Naive thymus-derived CD4-positive, alpha-beta T cell (primary cell): ENCODE measurements around the gene KRTAP10-3. TPM values are rescaled to one million over a fixed set of nuclear protein-coding genes. Genes with fewer than 3 reads are reported as not detected.

ENCODE experiments used
- ATAC-seq: fragments of 150-1000 bp; cut with Tn5 transposase; 2 replicates; pipeline ENCODE4 v1.10.0; 2021; ENCODE audit warnings: mild to moderate bottlenecking, moderate library complexity
- CTCF ChIA-PET: fragments of 350-600 bp; sonication (Branson Sonifier 250); formaldehyde crosslinking; loops from one replicate; lab custom pipeline; 2021; ENCODE audit warnings: antibody characterized with exemption; lab: Charles Lee
- POLR2A ChIA-PET: fragments of 350-600 bp; sonication (Branson Sonifier 250); formaldehyde crosslinking; loops from one replicate; lab custom pipeline; 2021; ENCODE audit warnings: antibody characterized with exemption, inconsistent platforms; lab: Charles Lee
- DNase-seq, 9 donors: peaks; one replicate each; pipeline versions ENCODE4 v3.0.0 to v3.0.0-alpha.2; 2020 to 2022; ENCODE audit warnings: mixed read lengths in 1 of 9
- H3K27ac ChIP-seq: one replicate; pipeline ENCODE4 v1.7.0; 2013; ENCODE audit warnings: mild to moderate bottlenecking, low read depth, low read length, moderate library complexity
- H3K27me3 ChIP-seq, 2 donors: one replicate each; pipeline ENCODE4 v1.7.0; 2013; ENCODE audit warnings: low read length in 2 of 2, mild to moderate bottlenecking in 2 of 2, moderate library complexity in 2 of 2; ENCODE audit not compliant: control insufficient read depth in 2 of 2, insufficient read depth in 2 of 2
- H3K36me3 ChIP-seq, 3 experiments: 1 replicate in 2 of 3; 2 replicates in 1 of 3; pipeline ENCODE4 v1.7.0; 2013; ENCODE audit warnings: low read length in 3 of 3, mild to moderate bottlenecking in 3 of 3, moderate library complexity in 1 of 3; ENCODE audit not compliant: insufficient read depth in 3 of 3, control insufficient read depth in 2 of 3
- H3K4me1 ChIP-seq, 2 donors: one replicate each; pipeline ENCODE4 v1.7.0; 2013; ENCODE audit warnings: low read length in 2 of 2, mild to moderate bottlenecking in 2 of 2, moderate library complexity in 1 of 2; ENCODE audit not compliant: control insufficient read depth in 2 of 2, insufficient read depth in 2 of 2
- H3K4me3 ChIP-seq: 2 replicates; pipeline ENCODE4 v1.7.0; 2013; ENCODE audit warnings: mild to moderate bottlenecking, low read length
- H3K9me3 ChIP-seq, 3 experiments: 1 replicate in 2 of 3; 2 replicates in 1 of 3; pipeline ENCODE4 v1.7.0; 2013; ENCODE audit warnings: low read length in 3 of 3; ENCODE audit not compliant: control insufficient read depth in 2 of 3
- H3K27ac Mint-ChIP-seq, 9 donors: one replicate each; pipeline ENCODE4 v1.8.0; 2020 to 2022; ENCODE audit warnings: mixed read lengths in 9 of 9, mild to moderate bottlenecking in 8 of 9, moderate library complexity in 5 of 9, inconsistent platforms in 2 of 9
- H3K27me3 Mint-ChIP-seq, 5 donors: one replicate each; pipeline ENCODE4 v1.8.0; 2021 to 2022; ENCODE audit warnings: mixed read lengths in 5 of 5, mild to moderate bottlenecking in 1 of 5
- H3K36me3 Mint-ChIP-seq, 5 donors: one replicate each; pipeline ENCODE4 v1.8.0; 2020 to 2022; ENCODE audit warnings: mixed read lengths in 5 of 5, mild to moderate bottlenecking in 3 of 5, inconsistent platforms in 1 of 5
- H3K4me1 Mint-ChIP-seq, 7 donors: one replicate each; pipeline ENCODE4 v1.8.0; 2020 to 2022; ENCODE audit warnings: mixed read lengths in 7 of 7, mild to moderate bottlenecking in 3 of 7, inconsistent platforms in 1 of 7
- H3K4me3 Mint-ChIP-seq, 10 donors: one replicate each; pipeline ENCODE4 v1.8.0; 2020 to 2022; ENCODE audit warnings: mild to moderate bottlenecking in 10 of 10, mixed read lengths in 10 of 10, moderate library complexity in 6 of 10, inconsistent platforms in 2 of 10
- H3K9me3 Mint-ChIP-seq, 11 donors: one replicate each; pipeline ENCODE4 v1.8.0; 2020 to 2022; ENCODE audit warnings: mixed read lengths in 11 of 11, mild to moderate bottlenecking in 4 of 11, inconsistent platforms in 1 of 11, moderate library complexity in 1 of 11
- intact Hi-C, 2 donors: fragments of 100-400 bp; cut with micrococcal nuclease; formaldehyde crosslinking; loops; one replicate each; pipeline ENCODE4 v1.15.1; 2023
- polyA plus RNA-seq, 2 donors: library from polyadenylated mRNA; unstranded; fragments of 300-500 nt; fragmentation: Illumina TruSeq; gene quantifications; one replicate each; pipeline ENCODE4 v1.2.3, GENCODE V29; 2021
- total RNA-seq, 6 experiments: library from RNA in 5 of 6; stranded (reverse) in 5 of 6; gene quantifications; 1 replicate in 5 of 6; 2 replicates in 1 of 6; pipeline ENCODE4 v1.2.3 and lab custom pipeline; 2021 to 2026

Gene KRTAP10-3
- total and polyA plus RNA-seq, 7 experiments from 2014 or later = not detected

- H3K27ac Mint-ChIP-seq = no peak overlapping the region
- peaks cover 0 to 6% (median 0%) of the 10 kb centered on the region in 7 donors for H3K4me1 Mint-ChIP-seq
Observed at GRCh38 chr21:44539046-44539445, 19.5 kb downstream of the KRTAP10-3 start.

GRCh38 chr21:44537930-44538911 is 20.4 kb downstream of the KRTAP10-3 start:
- ATAC-seq (no peak), DNase-seq (peak in 1 of 9 donors; percentile 15)
- H3K27ac Mint-ChIP-seq = peak overlapping the region in 1 of 9 donors; percentile 27
- peaks cover 0 to 4% (median 0%) of the 10 kb centered on the region in 5 donors for H3K36me3 Mint-ChIP-seq
- POLR2A ChIA-PET = no interaction called here
- H3K4me1 Mint-ChIP-seq = peaks cover 0 to 6% (median 0%) of the 10 kb centered on the region in 7 donors
- H3K4me3 Mint-ChIP-seq = no peak overlapping the region
- peaks cover 0 to 3% (median 0%) of the 10 kb centered on the region in 5 donors for H3K27me3 Mint-ChIP-seq
- peaks cover 0 to 4% (median 1%) of the 10 kb centered on the region in 3 experiments for H3K9me3 ChIP-seq
- CTCF ChIA-PET = interaction anchor here (0.5 to 0.6 kb wide), 2 partner anchors 9 to 540 kb away, joined by 3 read pairs; no protein-coding TSS in a partner anchor
- no peak overlapping the region for H3K27ac ChIP-seq
- intact Hi-C loops = no loop called here
- H3K36me3 ChIP-seq = no peaks in the 10 kb centered on the region
- H3K9me3 Mint-ChIP-seq = peaks cover 0 to 4% (median 0%) of the 10 kb centered on the region in 11 donors
- H3K27me3 ChIP-seq = no peaks in the 10 kb centered on the region
- no peak overlapping the region for H3K4me3 ChIP-seq
- H3K4me1 ChIP-seq = no peaks in the 10 kb centered on the region

More at GRCh38 chr21:44539046-44539445, 19.5 kb downstream of the KRTAP10-3 start:
- H3K4me3 ChIP-seq = no peak overlapping the region
- ATAC-seq = no peak
- intact Hi-C loops = no loop called here
- peaks cover 0 to 3% (median 0%) of the 10 kb centered on the region in 5 donors for H3K27me3 Mint-ChIP-seq
- peak in 1 of 9 donors; percentile 16 for DNase-seq
- no peak overlapping the region for H3K27ac ChIP-seq
- CTCF ChIA-PET = no interaction called here
- H3K4me1 ChIP-seq = no peaks in the 10 kb centered on the region
- H3K4me3 Mint-ChIP-seq = no peak overlapping the region
- peaks cover 0 to 4% (median 0%) of the 10 kb centered on the region in 11 donors for H3K9me3 Mint-ChIP-seq
- H3K27me3 ChIP-seq = no peaks in the 10 kb centered on the region
- POLR2A ChIA-PET = no interaction called here
- H3K36me3 Mint-ChIP-seq = peaks cover 0 to 4% (median 0%) of the 10 kb centered on the region in 5 donors
- H3K36me3 ChIP-seq = no peaks in the 10 kb centered on the region
- H3K9me3 ChIP-seq = peaks cover 0 to 6% (median 4%) of the 10 kb centered on the region in 3 experiments

- no peak overlapping the region for H3K27ac ChIP-seq
- no peak overlapping the region for H3K4me3 Mint-ChIP-seq
- peaks cover 0 to 2% (median 0%) of the 10 kb centered on the region in 11 donors for H3K9me3 Mint-ChIP-seq
- H3K9me3 ChIP-seq = no peaks in the 10 kb centered on the region
- no peaks in the 10 kb centered on the region for H3K36me3 Mint-ChIP-seq
- peaks cover 0 to 6% (median 0%) of the 10 kb centered on the region in 7 donors for H3K4me1 Mint-ChIP-seq
- no peak overlapping the region for H3K4me3 ChIP-seq
- ChIA-PET POLR2A (interaction anchor here (0.6 kb wide), 2 partner anchors 10 to 63 kb away, joined by 3 read pairs; no protein-coding TSS in a partner anchor), CTCF (interaction anchor here (0.9 kb wide), 1 partner anchor 265 kb away, joined by 3 read pairs; no protein-coding TSS in a partner anchor)
- H3K27me3 ChIP-seq = no peaks in the 10 kb centered on the region
- no peak for DNase-seq
- H3K4me1 ChIP-seq = no peaks in the 10 kb centered on the region
- no peak for ATAC-seq
- H3K27me3 Mint-ChIP-seq = peaks cover 0 to 3% (median 0%) of the 10 kb centered on the region in 5 donors
- H3K36me3 ChIP-seq = no peaks in the 10 kb centered on the region
- intact Hi-C loops = no loop called here
- H3K27ac Mint-ChIP-seq = peak overlapping the region in 1 of 9 donors; percentile 56
Observed at GRCh38 chr21:44535963-44536362, 22.6 kb downstream of the KRTAP10-3 start.

GRCh38 chr21:44534688-44535087 is 23.9 kb downstream of the KRTAP10-3 start:
- no peak for DNase-seq
- CTCF ChIA-PET = no interaction called here
- H3K36me3 Mint-ChIP-seq = no peaks in the 10 kb centered on the region

GRCh38 chr21:44533891-44534627 is 24.5 kb downstream of the KRTAP10-3 start:
- no peaks in the 10 kb centered on the region for H3K27me3 Mint-ChIP-seq
- DNase-seq = no peak
- intact Hi-C loops = no loop called here
- no peaks in the 10 kb centered on the region for H3K4me1 ChIP-seq
- ChIA-PET CTCF (interaction anchor here (1.4 kb wide), 1 partner anchor 14 kb away, joined by 3 read pairs; no protein-coding TSS in a partner anchor), POLR2A (no interaction called here)
- H3K36me3 Mint-ChIP-seq = no peaks in the 10 kb centered on the region
- peak; percentile 24 for ATAC-seq
- no peaks in the 10 kb centered on the region for H3K9me3 ChIP-seq
- H3K4me3 Mint-ChIP-seq = no peak overlapping the region
- H3K9me3 Mint-ChIP-seq = peaks cover 0 to 2% (median 0%) of the 10 kb centered on the region in 11 donors
- H3K27ac Mint-ChIP-seq = peak overlapping the region in 1 of 9 donors; percentile 55
- no peak overlapping the region for H3K4me3 ChIP-seq
- H3K27me3 ChIP-seq = no peaks in the 10 kb centered on the region
- no peaks in the 10 kb centered on the region for H3K36me3 ChIP-seq
- peaks cover 0 to 6% (median 0%) of the 10 kb centered on the region in 7 donors for H3K4me1 Mint-ChIP-seq
- H3K27ac ChIP-seq = no peak overlapping the region

More at GRCh38 chr21:44534688-44535087, 23.9 kb downstream of the KRTAP10-3 start:
- no peak for ATAC-seq
- H3K27ac ChIP-seq = no peak overlapping the region
- intact Hi-C loops = no loop called here
- Mint-ChIP-seq H3K27me3 (peaks cover 0 to 3% (median 0%) of the 10 kb centered on the region in 5 donors), H3K4me3 (no peak overlapping the region), H3K27ac (no peak overlapping the region), H3K4me1 (peaks cover 0 to 6% (median 0%) of the 10 kb centered on the region in 7 donors), H3K9me3 (peaks cover 0 to 2% (median 0%) of the 10 kb centered on the region in 11 donors)
- no peaks in the 10 kb centered on the region for H3K36me3 ChIP-seq
- no peaks in the 10 kb centered on the region for H3K27me3 ChIP-seq
- no peak overlapping the region for H3K4me3 ChIP-seq
- no peaks in the 10 kb centered on the region for H3K9me3 ChIP-seq
- H3K4me1 ChIP-seq = no peaks in the 10 kb centered on the region
- POLR2A ChIA-PET = no interaction called here
